A549 treated with DMSO at 1 μM for 4 hours (cell line): ENCODE data around the gene ZDHHC23. TPM values are rescaled to one million over a fixed set of nuclear protein-coding genes. Genes with fewer than 3 reads are reported as not detected.

Experiments used
- total RNA-seq: library from RNA; stranded (reverse); fragments of 200-300 nt; extraction: Qiagen RNA extraction; gene quantifications from 5 replicates; pipeline ENCODE4 v1.2.3, GENCODE V29; 2022; ENCODE audit warnings: low read depth

ZDHHC23 gene, protein sequence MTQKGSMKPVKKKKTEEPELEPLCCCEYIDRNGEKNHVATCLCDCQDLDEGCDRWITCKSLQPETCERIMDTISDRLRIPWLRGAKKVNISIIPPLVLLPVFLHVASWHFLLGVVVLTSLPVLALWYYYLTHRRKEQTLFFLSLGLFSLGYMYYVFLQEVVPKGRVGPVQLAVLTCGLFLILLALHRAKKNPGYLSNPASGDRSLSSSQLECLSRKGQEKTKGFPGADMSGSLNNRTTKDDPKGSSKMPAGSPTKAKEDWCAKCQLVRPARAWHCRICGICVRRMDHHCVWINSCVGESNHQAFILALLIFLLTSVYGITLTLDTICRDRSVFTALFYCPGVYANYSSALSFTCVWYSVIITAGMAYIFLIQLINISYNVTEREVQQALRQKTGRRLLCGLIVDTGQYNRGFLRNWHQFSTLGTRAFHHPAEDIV
- 2.2 to 4.3 TPM (median 3.6 TPM) in 5 replicates for total RNA-seq

GRCh38 chr3:113947372-113948014, at the start of gene ZDHHC23:
Gene ZDHHC23 (plus strand): TSS chr3:113948013. CDS start chr3:113948803, 790 bp downstream.

Other genes starting within 250 kb of the ZDHHC23 start
- gene NAA50, start 201.8 kb upstream of the ZDHHC23 start, total RNA-seq: 168 to 192 TPM (median 186 TPM) in 5 replicates
- 18.8 to 22.5 TPM (median 22.2 TPM) in 5 replicates for gene ATP6V1A, start 201.0 kb upstream of the ZDHHC23 start, total RNA-seq
- gene GRAMD1C, start 109.2 kb upstream of the ZDHHC23 start, total RNA-seq: 0.31 to 1.4 TPM (median 0.71 TPM) in 5 replicates
- gene CCDC191, start 108.5 kb downstream of the ZDHHC23 start, total RNA-seq: 1.4 to 2.2 TPM (median 2.2 TPM) in 5 replicates
- gene QTRT2, start 108.7 kb downstream of the ZDHHC23 start, total RNA-seq: 25.5 to 29.7 TPM (median 28.7 TPM) in 5 replicates
- gene DRD3, start 231.0 kb downstream of the ZDHHC23 start, total RNA-seq: not detected in 5 replicates